Measurements from ENCODE around the gene EPS15.

- TF ChIP-seq, protein P1, sequence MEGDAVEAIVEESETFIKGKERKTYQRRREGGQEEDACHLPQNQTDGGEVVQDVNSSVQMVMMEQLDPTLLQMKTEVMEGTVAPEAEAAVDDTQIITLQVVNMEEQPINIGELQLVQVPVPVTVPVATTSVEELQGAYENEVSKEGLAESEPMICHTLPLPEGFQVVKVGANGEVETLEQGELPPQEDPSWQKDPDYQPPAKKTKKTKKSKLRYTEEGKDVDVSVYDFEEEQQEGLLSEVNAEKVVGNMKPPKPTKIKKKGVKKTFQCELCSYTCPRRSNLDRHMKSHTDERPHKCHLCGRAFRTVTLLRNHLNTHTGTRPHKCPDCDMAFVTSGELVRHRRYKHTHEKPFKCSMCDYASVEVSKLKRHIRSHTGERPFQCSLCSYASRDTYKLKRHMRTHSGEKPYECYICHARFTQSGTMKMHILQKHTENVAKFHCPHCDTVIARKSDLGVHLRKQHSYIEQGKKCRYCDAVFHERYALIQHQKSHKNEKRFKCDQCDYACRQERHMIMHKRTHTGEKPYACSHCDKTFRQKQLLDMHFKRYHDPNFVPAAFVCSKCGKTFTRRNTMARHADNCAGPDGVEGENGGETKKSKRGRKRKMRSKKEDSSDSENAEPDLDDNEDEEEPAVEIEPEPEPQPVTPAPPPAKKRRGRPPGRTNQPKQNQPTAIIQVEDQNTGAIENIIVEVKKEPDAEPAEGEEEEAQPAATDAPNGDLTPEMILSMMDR (IDR thresholded peaks at IDR 0.05), result no peak
- no peak for TF ChIP-seq POLR2AphosphoS5 (IDR thresholded peaks at IDR 0.05)
Measured at GRCh38 chr1:51323778-51324177, 195.3 kb downstream of the EPS15 start.

All from transverse colon (tissue), 4 donors.